H1 (cell line): Measurements from ENCODE around the gene VWA3B. TPM values are rescaled to one million over a fixed set of nuclear protein-coding genes. Genes with fewer than 3 reads are reported as not detected.

Source experiments
- EZH2 ChIP-seq: fragments of 200-600 bp; sonication (generic); IDR thresholded peaks from 2 replicates; pipeline ENCODE4 v1.7.1; 2012; ENCODE audit warnings: low read depth, mild to moderate bottlenecking, moderate library complexity, low read length, inconsistent platforms; ENCODE audit not compliant: severe bottlenecking
- JUND ChIP-seq: IDR thresholded peaks from 2 replicates; pipeline ENCODE4 v1.6.1; 2011; ENCODE audit warnings: mild to moderate bottlenecking, improper control_type of control experiment, low read length
- KDM4A ChIP-seq: IDR thresholded peaks from one replicate; pipeline ENCODE4 v1.7.1; 2012; ENCODE audit warnings: low read depth, mild to moderate bottlenecking, moderate library complexity, low read length, inconsistent platforms; ENCODE audit not compliant: severe bottlenecking
- POLR2A ChIP-seq, 2 experiments: IDR thresholded peaks; 1 replicate in 1 of 2; 2 replicates in 1 of 2; pipeline ENCODE4 v1.6.1; 2011; ENCODE audit warnings: low read depth in 2 of 2, low read length in 2 of 2, mild to moderate bottlenecking in 2 of 2; ENCODE audit errors: control extremely low read depth in 1 of 2
- POU5F1 ChIP-seq: IDR thresholded peaks from 2 replicates; pipeline ENCODE4 v1.6.1; 2011; ENCODE audit warnings: low read depth, mild to moderate bottlenecking, low read length, moderate library complexity
- RFX5 ChIP-seq: IDR thresholded peaks from 2 replicates; pipeline ENCODE4 v1.6.1; 2011; ENCODE audit warnings: low read depth, low read length, improper control_type of control experiment, borderline replicate concordance
- USF2 ChIP-seq: IDR thresholded peaks from 2 replicates; pipeline ENCODE4 v1.6.1; 2011; ENCODE audit warnings: low read length, improper control_type of control experiment
- polyA plus RNA-seq, 7 experiments: library from polyadenylated mRNA; depleted of rRNA in 3 of 7; stranded (reverse) in 5 of 7; unstranded in 2 of 7; fragments of >200 nt in 5 of 7; fragments of 200-250 nt in 2 of 7; gene quantifications; 1 replicate in 5 of 7; 2 replicates in 1 of 7; 4 replicates in 1 of 7; pipeline versions ENCODE4 v1.2.1 to v1.2.3, GENCODE V29; 2011 to 2013; ENCODE audit warnings: missing spikeins in 2 of 7, mixed read lengths in 2 of 7
- total RNA-seq: library from RNA; stranded (reverse); fragmentation: NEBNext Ultra II Directional; extraction: Animal tissue kit (Norgen Biotek cat#: 25700); gene quantifications from 2 replicates; pipeline ENCODE4 v1.2.1, GENCODE V29; 2021
- TF ChIP-seq, protein P1 (sequence below): fragments of 300-600 bp; sonication (generic); IDR thresholded peaks from 2 replicates; pipeline ENCODE4 v1.7.1; 2012; ENCODE audit warnings: low read length, moderate library complexity, mild to moderate bottlenecking, inconsistent platforms; ENCODE audit not compliant: insufficient replicate concordance
- TF ChIP-seq, protein P2 (sequence below): IDR thresholded peaks from 2 replicates; pipeline ENCODE4 v1.6.1; 2012; ENCODE audit warnings: low read length, inconsistent platforms

Gene VWA3B
- total and polyA plus RNA-seq, 2 of the 8 experiments (the other 6 are each of a cell fraction or from before 2014, with no cell fraction given) = not detected

GRCh38 chr2:98085649-98086048, 1.3 kb upstream of the VWA3B start (continued):
- TF ChIP-seq, protein P1, sequence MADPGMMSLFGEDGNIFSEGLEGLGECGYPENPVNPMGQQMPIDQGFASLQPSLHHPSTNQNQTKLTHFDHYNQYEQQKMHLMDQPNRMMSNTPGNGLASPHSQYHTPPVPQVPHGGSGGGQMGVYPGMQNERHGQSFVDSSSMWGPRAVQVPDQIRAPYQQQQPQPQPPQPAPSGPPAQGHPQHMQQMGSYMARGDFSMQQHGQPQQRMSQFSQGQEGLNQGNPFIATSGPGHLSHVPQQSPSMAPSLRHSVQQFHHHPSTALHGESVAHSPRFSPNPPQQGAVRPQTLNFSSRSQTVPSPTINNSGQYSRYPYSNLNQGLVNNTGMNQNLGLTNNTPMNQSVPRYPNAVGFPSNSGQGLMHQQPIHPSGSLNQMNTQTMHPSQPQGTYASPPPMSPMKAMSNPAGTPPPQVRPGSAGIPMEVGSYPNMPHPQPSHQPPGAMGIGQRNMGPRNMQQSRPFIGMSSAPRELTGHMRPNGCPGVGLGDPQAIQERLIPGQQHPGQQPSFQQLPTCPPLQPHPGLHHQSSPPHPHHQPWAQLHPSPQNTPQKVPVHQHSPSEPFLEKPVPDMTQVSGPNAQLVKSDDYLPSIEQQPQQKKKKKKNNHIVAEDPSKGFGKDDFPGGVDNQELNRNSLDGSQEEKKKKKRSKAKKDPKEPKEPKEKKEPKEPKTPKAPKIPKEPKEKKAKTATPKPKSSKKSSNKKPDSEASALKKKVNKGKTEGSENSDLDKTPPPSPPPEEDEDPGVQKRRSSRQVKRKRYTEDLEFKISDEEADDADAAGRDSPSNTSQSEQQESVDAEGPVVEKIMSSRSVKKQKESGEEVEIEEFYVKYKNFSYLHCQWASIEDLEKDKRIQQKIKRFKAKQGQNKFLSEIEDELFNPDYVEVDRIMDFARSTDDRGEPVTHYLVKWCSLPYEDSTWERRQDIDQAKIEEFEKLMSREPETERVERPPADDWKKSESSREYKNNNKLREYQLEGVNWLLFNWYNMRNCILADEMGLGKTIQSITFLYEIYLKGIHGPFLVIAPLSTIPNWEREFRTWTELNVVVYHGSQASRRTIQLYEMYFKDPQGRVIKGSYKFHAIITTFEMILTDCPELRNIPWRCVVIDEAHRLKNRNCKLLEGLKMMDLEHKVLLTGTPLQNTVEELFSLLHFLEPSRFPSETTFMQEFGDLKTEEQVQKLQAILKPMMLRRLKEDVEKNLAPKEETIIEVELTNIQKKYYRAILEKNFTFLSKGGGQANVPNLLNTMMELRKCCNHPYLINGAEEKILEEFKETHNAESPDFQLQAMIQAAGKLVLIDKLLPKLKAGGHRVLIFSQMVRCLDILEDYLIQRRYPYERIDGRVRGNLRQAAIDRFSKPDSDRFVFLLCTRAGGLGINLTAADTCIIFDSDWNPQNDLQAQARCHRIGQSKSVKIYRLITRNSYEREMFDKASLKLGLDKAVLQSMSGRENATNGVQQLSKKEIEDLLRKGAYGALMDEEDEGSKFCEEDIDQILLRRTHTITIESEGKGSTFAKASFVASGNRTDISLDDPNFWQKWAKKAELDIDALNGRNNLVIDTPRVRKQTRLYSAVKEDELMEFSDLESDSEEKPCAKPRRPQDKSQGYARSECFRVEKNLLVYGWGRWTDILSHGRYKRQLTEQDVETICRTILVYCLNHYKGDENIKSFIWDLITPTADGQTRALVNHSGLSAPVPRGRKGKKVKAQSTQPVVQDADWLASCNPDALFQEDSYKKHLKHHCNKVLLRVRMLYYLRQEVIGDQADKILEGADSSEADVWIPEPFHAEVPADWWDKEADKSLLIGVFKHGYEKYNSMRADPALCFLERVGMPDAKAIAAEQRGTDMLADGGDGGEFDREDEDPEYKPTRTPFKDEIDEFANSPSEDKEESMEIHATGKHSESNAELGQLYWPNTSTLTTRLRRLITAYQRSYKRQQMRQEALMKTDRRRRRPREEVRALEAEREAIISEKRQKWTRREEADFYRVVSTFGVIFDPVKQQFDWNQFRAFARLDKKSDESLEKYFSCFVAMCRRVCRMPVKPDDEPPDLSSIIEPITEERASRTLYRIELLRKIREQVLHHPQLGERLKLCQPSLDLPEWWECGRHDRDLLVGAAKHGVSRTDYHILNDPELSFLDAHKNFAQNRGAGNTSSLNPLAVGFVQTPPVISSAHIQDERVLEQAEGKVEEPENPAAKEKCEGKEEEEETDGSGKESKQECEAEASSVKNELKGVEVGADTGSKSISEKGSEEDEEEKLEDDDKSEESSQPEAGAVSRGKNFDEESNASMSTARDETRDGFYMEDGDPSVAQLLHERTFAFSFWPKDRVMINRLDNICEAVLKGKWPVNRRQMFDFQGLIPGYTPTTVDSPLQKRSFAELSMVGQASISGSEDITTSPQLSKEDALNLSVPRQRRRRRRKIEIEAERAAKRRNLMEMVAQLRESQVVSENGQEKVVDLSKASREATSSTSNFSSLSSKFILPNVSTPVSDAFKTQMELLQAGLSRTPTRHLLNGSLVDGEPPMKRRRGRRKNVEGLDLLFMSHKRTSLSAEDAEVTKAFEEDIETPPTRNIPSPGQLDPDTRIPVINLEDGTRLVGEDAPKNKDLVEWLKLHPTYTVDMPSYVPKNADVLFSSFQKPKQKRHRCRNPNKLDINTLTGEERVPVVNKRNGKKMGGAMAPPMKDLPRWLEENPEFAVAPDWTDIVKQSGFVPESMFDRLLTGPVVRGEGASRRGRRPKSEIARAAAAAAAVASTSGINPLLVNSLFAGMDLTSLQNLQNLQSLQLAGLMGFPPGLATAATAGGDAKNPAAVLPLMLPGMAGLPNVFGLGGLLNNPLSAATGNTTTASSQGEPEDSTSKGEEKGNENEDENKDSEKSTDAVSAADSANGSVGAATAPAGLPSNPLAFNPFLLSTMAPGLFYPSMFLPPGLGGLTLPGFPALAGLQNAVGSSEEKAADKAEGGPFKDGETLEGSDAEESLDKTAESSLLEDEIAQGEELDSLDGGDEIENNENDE = no peak
- TF ChIP-seq RFX5 (no peak), POU5F1 (no peak), JUND (no peak), POLR2A (IDR thresholded peaks at IDR 0.05; ENCODE audit: control extremely low read depth in 1 of 2, low read depth in 2 of 2, low read length in 2 of 2) (no peak), EZH2 (no peak), USF2 (no peak), KDM4A (no peak)
- TF ChIP-seq, protein P2, sequence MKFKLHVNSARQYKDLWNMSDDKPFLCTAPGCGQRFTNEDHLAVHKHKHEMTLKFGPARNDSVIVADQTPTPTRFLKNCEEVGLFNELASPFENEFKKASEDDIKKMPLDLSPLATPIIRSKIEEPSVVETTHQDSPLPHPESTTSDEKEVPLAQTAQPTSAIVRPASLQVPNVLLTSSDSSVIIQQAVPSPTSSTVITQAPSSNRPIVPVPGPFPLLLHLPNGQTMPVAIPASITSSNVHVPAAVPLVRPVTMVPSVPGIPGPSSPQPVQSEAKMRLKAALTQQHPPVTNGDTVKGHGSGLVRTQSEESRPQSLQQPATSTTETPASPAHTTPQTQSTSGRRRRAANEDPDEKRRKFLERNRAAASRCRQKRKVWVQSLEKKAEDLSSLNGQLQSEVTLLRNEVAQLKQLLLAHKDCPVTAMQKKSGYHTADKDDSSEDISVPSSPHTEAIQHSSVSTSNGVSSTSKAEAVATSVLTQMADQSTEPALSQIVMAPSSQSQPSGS = no peak
